ENCODE measurements around the gene C21orf91. TPM values are rescaled to one million over a fixed set of nuclear protein-coding genes. Genes with fewer than 3 reads are reported as not detected.

C21orf91 gene
- total RNA-seq, 1 donor from 2014 or later, result 67.9 TPM

Other genes starting within 250 kb of the C21orf91 start
- 55.6 and 57.6 TPM in 2 replicates for gene BTG3, start 206.5 kb downstream of the C21orf91 start, total RNA-seq